K562 (cell line): ENCODE measurements around the gene GTF2I. TPM values are rescaled to one million over a fixed set of nuclear protein-coding genes. Genes with fewer than 3 reads are reported as not detected.
A peak's percentile ranks its signal among the peaks of the same experiment; 100 is the strongest.

Source experiments
- ADNP ChIP-seq: fragments of 200-800 bp; sonication (Bioruptor generic); IDR thresholded peaks from 2 replicates; pipeline ENCODE4 v1.6.1; 2016; ENCODE audit warnings: missing genetic modification characterization, missing compliant biosample characterization
- AFF4 ChIP-seq: sonication (generic); formaldehyde crosslinking; IDR thresholded peaks from 2 replicates; pipeline ENCODE4 v1.8.0; 2023; ENCODE audit warnings: mild to moderate bottlenecking, missing genetic modification reagents
- ARHGAP35 ChIP-seq: fragments of 450-650 bp; IDR thresholded peaks from 2 replicates; pipeline ENCODE4 v1.6.1; 2018; ENCODE audit not compliant: partially characterized antibody
- C11orf30 ChIP-seq: fragments of 450-650 bp; IDR thresholded peaks from 2 replicates; pipeline ENCODE4 v1.6.1; 2016; ENCODE audit warnings: low read depth, mild to moderate bottlenecking
- FOXM1 ChIP-seq, 2 experiments: fragments of 450-650 bp in 1 of 2; sonication (generic) in 1 of 2; formaldehyde crosslinking in 1 of 2; IDR thresholded peaks; 2 replicates each; pipeline versions ENCODE4 v1.6.1 to v1.9.0; 2017 to 2022; ENCODE audit warnings: low read depth in 2 of 2, mild to moderate bottlenecking in 2 of 2, missing genetic modification reagents in 1 of 2, moderate library complexity in 1 of 2
- RBBP5 ChIP-seq: fragments of 200-600 bp; sonication (generic); IDR thresholded peaks from 2 replicates; pipeline ENCODE4 v1.6.1; 2012; ENCODE audit warnings: borderline replicate concordance, mild to moderate bottlenecking, low read length, control low read depth, inconsistent platforms; ENCODE audit not compliant: insufficient read depth, poor library complexity, severe bottlenecking
- ZC3H4 ChIP-seq: sonication (generic); formaldehyde crosslinking; IDR thresholded peaks from 2 replicates; pipeline ENCODE4 v1.9.0; 2021; ENCODE audit warnings: missing genetic modification reagents, borderline replicate concordance
- polyA plus RNA-seq, 8 experiments: library from polyadenylated mRNA; depleted of rRNA in 4 of 8; stranded (reverse) in 5 of 8; unstranded in 3 of 8; fragments of >200 nt; fragmentation: Nextera tagmentation in 2 of 8; fragmentation: Illumina TruSeq in 1 of 8; extraction: Ambion mirVana in 2 of 8; extraction: Trizol in 1 of 8; gene quantifications; 2 replicates each; pipeline versions ENCODE4 v1.2.1 to v1.2.3, GENCODE V29; 2011 to 2014; ENCODE audit warnings: inconsistent platforms in 1 of 8, missing spikeins in 1 of 8
- total RNA-seq, 7 experiments: library from RNA; depleted of rRNA in 6 of 7; stranded (reverse); fragments of >200 nt in 6 of 7; fragmentation: Illumina TruSeq in 2 of 7; extraction: Trizol in 2 of 7; gene quantifications; 2 replicates each; pipeline versions ENCODE4 v1.2.1 to v1.2.3, GENCODE V29; 2011 to 2021; ENCODE audit warnings: low replicate concordance in 1 of 7
- TF ChIP-seq, protein P1 (sequence below): sonication (generic); formaldehyde crosslinking; IDR thresholded peaks from 2 replicates; pipeline ENCODE4 v1.8.0; 2022; ENCODE audit warnings: missing genetic modification reagents, mild to moderate bottlenecking, borderline replicate concordance
- TF ChIP-seq, protein P2 (sequence below): sonication (generic); formaldehyde crosslinking; IDR thresholded peaks from 2 replicates; pipeline ENCODE4 v1.4.0; 2020; ENCODE audit warnings: mild to moderate bottlenecking, missing genetic modification reagents

The GTF2I gene
- total and polyA plus RNA-seq, 9 of the 15 experiments (the other 6 are each of a cell fraction or from before 2014, with no cell fraction given), result 8.4 to 161 (median 90.0) TPM

DNA sequence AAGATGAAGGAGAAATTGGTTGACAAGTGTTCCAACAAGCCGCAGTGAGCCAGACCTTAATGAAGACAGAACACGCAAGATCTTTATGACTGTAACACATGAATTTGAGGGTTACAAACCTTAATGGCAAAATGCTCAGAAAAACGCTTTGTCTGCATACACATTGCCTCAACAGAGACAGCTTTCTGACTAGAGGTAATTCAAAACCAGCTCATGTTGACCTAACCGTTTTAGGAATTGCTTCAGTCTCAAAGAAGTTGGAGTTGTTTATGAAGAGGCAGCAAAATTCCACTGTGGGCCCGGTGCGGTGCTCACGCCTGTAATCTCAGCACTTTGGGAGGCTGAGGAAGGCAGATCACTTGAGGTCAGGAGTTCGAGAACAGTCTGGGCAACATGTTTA lies 2.2 kb upstream of the GTF2I start (continued):
- 0 out of 2 replicates have a peak, but pooled peaks have one; percentile 32 for TF ChIP-seq AFF4 (CRISPR knock-in tag)
- TF ChIP-seq FOXM1 (IDR thresholded peaks at IDR 0.05; ENCODE audit: low read depth), result no peak
- TF ChIP-seq FOXM1 (CRISPR knock-in tag; IDR thresholded peaks at IDR 0.05; ENCODE audit: low read depth), result no peak
- no peak for TF ChIP-seq RBBP5
- TF ChIP-seq C11orf30, result peak; percentile 32; the same call in 1 of the 2 replicates
- no peak for TF ChIP-seq ZC3H4
- TF ChIP-seq ARHGAP35, result no peak
- TF ChIP-seq, protein P1, sequence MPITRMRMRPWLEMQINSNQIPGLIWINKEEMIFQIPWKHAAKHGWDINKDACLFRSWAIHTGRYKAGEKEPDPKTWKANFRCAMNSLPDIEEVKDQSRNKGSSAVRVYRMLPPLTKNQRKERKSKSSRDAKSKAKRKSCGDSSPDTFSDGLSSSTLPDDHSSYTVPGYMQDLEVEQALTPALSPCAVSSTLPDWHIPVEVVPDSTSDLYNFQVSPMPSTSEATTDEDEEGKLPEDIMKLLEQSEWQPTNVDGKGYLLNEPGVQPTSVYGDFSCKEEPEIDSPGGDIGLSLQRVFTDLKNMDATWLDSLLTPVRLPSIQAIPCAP, result no peak
- TF ChIP-seq, protein P2, sequence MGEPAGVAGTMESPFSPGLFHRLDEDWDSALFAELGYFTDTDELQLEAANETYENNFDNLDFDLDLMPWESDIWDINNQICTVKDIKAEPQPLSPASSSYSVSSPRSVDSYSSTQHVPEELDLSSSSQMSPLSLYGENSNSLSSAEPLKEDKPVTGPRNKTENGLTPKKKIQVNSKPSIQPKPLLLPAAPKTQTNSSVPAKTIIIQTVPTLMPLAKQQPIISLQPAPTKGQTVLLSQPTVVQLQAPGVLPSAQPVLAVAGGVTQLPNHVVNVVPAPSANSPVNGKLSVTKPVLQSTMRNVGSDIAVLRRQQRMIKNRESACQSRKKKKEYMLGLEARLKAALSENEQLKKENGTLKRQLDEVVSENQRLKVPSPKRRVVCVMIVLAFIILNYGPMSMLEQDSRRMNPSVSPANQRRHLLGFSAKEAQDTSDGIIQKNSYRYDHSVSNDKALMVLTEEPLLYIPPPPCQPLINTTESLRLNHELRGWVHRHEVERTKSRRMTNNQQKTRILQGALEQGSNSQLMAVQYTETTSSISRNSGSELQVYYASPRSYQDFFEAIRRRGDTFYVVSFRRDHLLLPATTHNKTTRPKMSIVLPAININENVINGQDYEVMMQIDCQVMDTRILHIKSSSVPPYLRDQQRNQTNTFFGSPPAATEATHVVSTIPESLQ (CRISPR knock-in tag), result no peak
- peak; percentile 11; the same call in 1 of the 2 replicates for TF ChIP-seq ADNP (tag)
